Ramos (cell line): ENCODE data around the gene STUB1.

Source experiments
- in situ Hi-C: fragments of 300-500 bp; cut with MboI; formaldehyde crosslinking; loops from one replicate; pipeline ENCODE4 v1.14.3; 2022; ENCODE audit warnings: low sequenced_read_pairs; ENCODE audit not compliant: unreplicated experiment

Gene STUB1

DNA sequence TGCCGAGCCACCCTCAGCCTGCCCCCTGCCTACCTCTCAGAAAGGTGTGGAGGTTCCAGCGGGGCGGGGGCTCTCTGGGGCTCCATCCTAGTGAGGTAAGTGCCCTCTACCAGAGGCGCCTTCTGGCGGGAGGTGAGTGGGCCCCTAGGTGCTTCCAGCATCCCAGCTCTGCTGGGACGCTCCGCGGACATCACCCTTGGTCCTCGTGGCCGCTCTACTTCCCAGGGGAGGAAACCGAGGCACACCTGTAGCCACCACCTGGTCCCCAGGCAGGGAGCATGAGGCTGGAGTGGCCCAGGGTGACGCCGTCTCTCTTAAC is 37.2 kb upstream of the STUB1 start:
- in situ Hi-C loops: no loop called here

DNA sequence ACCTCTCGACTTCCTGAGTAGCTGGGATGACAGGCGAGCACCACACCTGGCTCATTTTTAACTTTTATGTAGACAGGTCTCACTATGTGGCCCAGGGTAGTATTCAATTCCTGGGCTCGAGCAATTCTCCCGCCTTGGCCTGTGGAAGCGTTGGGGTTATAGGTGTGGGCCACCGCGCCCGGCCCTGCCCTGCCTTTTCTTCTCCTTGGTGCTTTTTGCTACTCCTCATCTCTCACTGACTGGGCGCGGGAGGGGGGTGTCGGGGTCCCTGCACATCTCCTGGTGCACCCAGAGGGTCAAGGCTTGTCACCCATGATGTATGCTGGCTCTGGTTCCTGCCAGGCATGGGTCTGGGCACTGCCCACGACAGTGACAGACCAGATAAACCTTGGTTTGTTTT is 35.7 kb upstream of the STUB1 start:
- in situ Hi-C loops: no loop called here

DNA sequence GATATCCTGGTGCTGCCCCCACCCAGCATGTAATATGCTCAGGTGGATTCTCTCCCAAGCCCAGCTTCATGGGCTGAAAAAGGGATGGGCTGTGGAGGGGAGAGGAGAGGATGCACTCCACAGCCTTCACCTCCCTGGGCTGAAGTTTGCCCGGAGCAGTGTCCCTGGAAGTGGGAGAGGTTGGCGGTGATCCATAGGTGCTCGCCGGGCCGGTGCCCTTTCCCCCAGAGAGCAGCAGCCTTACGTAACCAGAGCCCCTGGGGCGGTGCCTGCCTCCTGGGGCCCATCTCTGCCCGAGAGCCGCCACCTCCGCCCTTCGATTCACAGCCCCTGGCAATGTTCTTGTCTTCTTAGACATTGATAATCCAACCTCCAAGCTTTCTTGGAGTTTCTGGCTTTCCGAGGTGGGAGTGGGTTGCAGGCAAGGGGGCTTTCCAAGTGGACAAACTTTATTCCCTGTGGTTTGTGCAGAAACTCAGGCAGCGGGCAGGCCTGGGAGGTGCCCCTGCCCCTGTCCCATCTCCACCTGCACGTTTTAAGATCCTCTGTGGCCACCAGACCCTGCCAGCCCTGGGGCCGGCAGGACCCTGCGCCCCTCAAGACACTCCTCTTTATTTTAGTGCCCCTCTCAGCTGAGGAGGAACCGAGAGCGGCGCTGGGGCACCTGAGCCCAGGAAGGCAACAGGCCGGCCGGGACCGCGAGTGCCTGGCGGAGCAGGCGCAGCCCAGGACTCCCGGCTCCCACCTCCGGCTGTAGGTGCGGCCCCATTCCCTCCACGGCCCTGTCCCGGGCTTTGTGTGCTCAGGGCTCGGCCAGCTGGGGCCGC is 34.1 kb upstream of the STUB1 start:
- in situ Hi-C loops: no loop called here

DNA sequence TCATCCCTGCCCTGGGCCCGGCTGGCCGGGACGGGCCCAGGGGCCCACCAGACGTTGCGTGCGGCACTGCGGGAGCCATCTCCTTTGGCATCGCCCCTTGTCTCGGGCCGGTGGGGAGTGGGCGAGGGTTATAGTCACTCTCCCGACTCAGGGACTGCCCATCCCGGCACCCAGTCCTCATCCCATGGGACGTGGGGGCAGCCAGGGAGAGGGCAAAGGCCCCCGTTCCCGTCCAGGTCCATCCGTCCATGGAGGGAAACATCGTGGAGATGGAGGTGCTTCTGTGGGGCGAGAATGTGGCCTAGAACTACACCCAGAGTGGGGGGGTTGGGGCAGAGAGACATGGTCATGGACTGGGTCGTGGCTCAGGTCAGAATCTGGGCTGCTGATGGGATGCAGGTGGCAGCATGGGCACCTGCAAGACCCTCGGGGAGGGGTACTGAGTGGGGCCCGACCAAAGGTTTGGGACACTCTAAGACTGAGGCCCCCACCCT is 33.5 kb upstream of the STUB1 start:
- in situ Hi-C loops: no loop called here

DNA sequence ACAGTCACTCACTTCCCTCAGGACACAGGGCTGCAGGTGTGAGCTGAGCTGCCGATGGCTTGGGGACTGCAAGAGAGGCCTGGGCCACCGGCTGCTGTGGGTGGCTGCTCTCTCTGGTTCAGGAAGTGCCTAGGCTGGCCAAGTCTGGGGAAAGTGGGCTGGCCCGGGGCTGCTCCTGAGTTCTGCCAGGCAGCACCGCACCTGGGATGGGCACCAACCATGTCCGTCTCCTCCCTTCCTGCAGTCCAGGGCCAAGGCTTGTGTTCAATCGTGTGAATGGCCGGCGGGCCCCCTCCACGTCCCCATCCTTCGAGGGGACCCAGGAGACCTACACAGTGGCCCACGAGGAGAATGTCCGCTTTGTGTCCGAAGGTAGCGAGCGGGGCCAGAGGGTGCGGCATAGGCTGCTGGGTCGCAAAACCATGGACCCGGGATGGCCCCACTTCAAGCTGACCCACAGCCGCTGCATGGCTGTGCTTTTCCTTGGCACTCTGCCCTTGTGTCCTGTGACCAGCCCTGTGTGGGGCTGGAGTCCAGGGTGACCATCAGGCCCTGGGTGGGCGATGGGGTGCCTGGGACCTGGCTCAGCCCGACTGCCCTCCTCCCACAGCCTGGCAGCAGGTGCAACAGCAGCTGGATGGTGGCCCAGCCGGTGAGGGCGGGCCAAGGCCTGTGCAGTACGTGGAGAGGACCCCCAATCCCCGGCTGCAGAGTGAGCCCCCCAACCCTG is 32.9 kb upstream of the STUB1 start:
- in situ Hi-C loops: no loop called here

DNA sequence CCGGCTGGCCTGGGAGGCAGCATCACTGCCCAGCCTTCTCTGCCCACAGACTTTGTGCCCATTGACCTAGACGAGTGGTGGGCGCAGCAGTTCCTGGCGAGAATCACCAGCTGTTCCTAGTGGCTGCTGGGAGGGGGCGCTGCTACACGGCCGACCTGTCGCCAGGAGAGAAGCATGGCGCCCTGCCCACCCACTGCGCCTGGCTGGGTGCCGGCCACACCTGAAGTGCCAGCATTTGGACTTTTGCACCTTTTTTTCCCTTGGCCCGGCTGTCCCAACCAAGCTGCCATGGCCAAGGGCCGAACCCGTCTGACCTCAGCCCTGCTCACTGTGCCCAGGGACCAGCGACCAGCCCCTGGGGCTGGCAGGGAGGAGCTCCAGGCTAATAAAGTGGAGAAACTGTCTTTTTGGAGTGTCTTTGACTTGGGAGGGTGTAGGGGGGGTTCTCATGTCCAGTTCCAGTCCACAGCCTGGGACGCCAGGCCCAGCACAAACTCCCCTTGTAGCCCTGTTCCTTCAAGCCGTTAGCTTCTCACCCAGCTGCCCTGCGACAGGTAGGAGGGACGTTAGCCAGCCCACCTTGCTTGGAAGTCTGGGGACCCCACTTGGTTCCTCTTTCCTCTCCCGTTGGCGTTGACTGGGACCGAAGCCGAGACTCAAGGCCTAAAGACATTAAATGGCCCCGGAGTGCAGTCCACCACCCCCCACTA is 32.0 kb upstream of the STUB1 start:
- in situ Hi-C loops: no loop called here

DNA sequence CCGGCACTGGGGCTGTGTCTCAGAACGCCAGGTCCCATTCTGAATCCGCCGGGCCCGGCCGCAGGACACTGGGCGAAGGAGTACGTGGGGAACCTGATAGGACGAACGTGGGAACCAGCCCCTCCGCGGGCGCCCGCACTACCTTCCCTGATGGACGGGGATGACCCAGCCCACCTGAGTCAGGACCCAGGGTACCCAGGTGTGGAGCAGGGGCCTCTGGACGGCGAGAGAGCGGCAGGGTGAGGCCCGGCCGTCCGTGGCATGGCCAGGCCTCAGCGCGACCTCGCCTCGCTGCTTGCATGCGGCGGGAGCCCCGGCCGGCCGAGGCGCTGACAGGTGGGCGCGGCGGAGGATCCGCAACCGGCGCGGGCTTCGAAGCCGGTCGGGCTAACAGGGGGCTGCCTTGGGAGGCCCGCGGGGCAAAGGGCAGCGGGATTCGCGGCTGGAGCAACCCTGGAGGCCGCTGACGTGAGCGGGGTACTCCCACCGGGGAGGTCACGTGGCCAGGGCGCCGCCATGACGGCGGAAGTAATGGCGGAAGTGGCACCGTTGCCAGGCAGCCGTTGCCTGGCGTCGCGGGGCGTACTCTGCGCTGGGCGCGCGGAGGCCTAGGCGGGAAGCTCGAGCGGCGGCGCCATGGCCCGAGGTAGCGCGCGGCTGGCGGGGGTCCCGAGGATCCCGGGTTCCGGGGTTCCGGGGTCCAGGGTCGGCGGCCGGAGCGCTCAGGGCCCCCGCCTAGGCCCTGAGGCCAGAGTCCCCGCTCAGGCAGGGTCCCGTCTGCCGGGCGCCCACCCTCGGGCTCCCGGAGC is 31.2 kb upstream of the STUB1 start, which contains the start of gene WDR90:
TSS of gene WDR90 (plus strand) at position 585 of the 809 bp plus-strand sequence. CDS start at position 637, 52 bp downstream.
- in situ Hi-C loops: no loop called here

DNA sequence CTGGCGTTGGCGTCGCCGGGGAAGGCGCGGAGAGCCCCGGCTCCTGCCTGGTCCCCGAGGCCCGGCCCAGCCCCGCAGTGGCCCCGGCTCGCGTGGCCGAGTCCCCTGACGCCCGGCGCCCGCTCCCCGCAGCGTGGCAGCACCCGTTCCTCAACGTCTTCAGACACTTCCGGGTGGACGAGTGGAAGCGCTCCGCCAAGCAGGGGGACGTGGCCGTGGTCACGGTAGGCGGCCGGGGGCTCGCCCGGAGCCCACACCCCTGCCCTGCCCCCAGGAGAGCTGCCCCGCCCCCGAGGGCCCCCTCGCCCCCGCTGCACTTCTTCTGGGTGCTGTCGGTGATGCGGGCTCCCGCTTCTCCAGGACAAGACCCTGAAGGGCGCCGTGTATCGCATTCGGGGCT is 30.6 kb upstream of the STUB1 start:
- in situ Hi-C loops: no loop called here

DNA sequence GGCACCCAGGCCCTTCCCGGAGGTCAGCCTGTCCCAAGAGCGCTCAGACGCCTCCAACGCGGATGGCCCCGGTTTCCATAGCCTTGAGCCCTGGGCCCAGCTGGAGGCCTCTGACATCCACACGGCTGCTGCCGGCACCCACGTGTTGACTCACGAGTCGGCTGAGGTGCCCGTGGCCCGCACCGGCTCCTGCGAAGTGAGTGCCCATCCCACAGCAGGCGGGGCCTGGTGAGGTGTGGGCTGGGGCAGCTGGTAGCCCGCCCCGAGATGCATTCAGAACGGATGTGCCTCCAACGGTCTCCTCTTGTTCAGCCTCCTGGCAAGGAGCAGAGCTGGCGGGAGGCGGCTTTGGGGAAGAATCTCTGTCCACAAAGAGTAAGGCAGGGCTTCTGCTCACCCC is 28.4 kb upstream of the STUB1 start:
- in situ Hi-C loops: no loop called here

DNA sequence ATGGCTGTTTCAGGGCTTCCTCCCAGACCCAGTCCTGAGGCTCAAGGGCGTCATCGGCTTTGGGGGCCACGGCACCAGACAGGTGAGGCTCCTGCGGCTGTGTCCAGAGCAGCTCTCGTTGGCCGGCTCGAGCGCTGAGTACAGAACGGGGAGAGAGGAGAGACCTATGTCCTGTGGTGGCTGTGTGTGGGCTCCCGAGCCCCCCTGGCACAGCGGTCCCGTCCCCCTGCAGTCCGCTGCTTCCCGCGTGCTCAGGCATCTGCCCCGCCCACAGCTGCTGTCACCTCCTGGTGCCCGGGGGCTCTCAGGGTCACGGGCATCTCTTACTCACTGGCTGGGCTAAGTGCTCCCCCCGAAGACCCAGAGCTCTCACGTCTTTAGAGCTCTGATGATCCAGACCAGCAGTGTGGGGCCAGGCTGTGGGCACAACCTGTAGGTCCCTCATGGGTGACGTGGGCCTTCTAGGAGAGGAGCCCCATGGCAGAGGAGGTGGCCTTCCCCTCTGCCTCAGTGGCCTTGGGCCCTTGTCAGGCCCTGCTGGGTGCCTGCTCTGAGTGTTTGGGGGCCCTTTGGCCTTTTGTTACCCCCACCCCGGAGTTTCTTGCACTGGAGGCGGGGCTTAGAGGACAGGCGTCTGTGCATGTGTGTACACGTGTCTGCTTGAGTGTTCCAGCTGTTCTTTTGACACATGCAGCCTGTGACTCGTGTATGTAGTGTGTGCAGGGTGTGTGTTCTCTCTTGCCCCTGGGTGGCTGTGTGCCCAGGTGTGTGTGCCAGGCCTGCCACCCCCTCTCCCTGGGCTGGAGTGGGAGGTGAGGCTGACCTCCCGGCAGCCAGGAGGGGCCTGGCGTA is 27.5 kb upstream of the STUB1 start:
- in situ Hi-C loops: no loop called here

DNA sequence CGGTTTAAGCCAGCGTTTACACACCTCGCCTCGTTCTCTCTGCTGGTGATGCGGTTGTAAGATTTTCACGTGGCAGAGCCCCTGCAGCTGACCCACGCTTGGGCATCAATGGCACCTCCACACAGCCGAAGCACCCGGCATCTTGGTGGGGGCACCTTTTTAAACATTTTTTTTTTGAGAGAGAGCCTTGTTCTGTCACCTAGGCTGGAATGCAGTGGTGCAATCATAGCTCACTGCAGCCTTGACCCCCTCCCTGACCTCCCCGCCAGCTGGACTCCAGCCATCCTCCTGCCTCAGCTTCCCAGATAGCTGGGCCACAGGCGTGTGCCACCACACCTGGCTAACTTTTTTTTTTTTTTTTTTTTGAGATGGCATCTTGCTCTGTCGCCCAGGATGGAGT is 26.2 kb upstream of the STUB1 start:
- in situ Hi-C loops: no loop called here

DNA sequence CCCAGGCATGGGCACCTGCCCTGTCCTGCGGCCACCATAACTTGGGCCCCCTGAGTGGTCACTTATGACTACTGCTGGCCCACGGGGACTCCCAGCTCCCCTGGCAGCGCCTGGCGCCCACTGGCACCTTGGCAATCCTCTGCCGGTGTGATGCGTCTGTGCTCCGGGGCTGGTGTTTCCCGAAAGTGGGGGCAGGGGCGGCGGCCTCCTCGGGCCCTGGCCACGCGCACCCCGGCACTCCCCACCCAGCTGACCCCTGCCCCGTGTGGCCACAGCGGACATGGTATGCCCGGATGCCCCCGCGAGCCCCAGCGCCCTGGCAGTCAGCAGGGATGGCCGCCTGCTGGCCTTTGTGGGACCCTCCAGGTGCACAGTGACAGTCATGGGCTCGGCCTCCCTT is 22.7 kb upstream of the STUB1 start:
- in situ Hi-C loops: no loop called here

DNA sequence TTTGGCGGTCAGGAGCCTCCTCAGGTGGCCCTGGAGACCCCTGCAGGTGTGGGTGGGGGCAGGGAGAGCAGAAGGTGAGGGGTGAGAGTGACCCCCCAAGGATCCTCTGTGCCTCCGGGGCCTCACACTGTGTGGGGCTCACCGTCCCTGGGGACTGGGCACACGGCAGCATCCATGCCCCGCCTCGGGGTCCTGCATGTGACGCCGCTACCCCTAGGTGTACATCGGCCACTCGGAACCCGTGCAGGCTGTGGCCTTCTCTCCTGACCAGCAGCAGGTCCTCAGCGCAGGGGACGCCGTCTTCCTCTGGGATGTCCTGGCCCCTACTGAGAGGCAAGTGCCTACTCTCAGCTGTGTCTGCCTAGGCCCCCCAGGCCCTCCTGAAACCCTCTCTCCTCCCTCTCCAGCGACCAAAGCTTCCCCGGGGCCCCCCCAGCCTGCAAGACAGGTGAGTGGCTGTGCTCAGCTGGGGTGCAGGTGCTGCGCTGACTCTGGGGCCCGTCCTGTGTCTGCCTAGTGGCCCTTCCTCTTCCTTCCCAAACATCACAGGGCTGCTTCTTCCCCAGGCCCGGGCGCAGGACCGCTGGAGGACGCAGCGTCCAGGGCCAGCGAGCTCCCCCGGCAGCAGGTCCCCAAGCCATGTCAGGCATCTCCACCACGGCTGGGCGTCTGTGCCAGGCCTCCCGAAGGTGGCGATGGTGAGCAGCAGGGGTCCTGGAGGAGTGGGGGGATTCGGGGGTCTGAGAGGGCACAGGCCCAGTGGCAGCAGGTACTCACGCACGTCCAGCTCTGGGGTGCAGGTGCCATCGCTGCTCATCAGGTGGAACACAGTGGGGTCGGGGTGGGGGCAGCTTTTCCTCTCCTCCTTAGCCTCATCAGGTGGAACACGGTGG is 21.3 kb upstream of the STUB1 start:
- in situ Hi-C loops: no loop called here

DNA sequence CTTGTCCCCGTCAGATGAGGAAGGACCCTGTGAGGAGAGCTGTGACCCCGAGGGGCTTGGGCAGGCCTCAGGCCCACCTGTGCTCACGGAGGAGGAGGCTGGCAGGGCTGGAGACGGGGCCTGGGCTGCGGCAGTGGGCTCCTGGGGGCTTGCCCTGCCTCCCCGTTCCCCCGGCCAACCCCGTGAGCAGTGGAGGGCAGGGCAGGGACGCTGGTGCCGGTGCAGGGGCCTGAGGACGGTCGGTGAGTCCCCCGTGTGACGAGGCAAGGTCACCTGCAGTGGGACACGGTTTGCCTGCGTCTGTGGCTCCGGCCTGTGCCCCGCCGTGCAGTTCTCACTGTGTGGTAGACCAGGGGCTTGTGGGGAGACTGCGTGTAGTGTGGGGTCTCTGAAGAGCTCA is 20.6 kb upstream of the STUB1 start:
- in situ Hi-C loops: no loop called here

DNA sequence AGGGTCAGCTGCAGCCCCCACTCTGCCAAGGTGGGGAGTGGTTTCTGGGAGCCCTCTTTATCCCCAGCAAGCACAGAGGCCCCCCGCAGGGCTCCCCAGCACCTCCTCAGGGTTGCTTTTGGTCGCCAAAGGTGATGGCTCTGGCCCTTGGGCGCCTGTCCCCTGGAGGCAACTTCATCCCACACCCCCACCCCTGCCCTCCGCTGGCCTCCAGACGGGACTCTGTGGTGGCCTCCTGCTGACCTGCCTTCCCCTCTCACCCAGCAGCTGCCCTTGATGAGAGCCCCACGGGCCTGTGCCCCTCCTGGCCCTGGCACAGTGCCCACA is 20.1 kb upstream of the STUB1 start:
- in situ Hi-C loops: no loop called here

DNA sequence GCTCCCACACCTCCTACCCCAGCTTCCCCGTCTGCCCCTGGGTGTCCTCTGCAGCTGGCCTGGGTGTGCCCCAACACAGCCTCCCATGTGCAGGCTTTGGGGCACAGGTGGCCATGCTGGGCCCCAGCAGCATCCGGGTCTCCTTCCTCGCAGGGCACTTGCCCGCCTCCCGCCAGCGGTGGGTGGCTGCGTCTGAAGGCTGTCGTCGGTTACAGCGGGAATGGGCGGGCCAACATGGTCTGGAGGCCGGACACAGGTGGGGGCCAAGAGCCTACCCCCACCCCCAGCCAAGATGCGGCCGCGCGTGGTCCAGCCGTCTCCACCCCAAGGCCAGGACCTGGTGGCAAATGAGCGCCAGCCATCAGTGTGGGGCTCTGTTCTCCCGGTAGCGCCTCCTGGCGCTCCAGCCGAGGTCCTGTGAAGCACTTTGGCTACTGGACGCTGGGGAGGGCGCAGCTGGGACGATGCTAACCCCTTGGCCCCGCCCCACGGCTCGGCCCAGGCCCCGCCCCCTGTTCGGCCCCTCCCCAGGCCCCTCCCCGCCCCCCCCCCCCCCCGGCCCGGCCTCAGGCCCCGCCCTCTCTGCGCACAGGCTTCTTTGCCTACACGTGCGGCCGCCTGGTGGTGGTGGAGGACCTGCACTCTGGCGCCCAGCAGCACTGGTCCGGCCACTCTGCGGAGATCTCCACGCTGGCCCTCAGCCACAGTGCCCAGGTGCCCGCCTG is 19.6 kb upstream of the STUB1 start:
- in situ Hi-C loops: no loop called here

DNA sequence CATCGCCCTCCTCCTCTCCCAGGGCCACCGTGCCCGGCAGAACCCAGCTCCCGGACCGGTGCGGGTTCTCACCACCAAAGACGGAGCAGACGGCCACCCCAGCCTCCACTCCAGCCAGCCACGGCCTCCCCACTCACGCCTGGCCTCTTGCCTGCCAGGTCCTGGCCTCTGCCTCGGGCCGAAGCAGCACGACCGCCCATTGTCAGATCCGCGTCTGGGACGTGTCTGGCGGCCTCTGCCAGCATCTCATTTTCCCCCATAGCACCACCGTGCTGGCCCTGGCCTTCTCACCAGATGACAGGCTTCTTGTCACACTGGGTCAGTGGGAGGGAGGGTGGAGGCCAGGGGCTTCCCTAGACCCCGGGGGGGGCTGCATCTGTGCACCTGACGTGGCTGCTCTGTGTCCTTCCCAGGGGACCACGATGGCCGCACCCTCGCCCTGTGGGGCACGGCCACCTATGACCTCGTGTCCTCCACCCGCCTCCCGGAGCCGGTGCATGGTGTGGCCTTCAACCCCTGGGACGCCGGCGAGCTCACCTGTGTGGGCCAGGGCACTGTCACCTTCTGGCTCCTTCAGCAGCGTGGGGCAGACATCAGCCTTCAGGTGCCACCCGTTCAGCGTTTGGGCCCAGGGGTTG is 18.9 kb upstream of the STUB1 start:
- in situ Hi-C loops: no loop called here
